ENCODE results near the gene SEMA4D.

DNA sequence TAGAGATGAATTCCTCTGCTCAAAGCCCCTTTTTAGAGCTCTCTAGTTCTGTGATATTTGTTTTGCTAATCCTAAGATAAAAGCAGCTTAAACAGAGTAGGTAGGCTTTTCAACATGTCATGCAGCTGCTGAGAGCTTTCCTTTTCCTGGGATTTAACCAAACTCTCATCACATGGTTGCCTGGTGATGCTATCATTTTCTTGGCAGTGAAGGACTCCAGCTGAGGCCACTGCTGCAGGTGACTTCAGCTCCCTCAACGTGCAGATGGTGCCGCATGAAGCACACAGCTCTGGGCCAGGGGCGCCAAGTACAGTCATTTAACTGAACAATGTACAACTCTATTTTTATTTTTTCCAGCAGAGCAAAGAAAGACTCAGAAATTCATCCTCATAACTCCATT, 137.4 kb downstream of the SEMA4D start:
- TF ChIP-seq, protein P1, sequence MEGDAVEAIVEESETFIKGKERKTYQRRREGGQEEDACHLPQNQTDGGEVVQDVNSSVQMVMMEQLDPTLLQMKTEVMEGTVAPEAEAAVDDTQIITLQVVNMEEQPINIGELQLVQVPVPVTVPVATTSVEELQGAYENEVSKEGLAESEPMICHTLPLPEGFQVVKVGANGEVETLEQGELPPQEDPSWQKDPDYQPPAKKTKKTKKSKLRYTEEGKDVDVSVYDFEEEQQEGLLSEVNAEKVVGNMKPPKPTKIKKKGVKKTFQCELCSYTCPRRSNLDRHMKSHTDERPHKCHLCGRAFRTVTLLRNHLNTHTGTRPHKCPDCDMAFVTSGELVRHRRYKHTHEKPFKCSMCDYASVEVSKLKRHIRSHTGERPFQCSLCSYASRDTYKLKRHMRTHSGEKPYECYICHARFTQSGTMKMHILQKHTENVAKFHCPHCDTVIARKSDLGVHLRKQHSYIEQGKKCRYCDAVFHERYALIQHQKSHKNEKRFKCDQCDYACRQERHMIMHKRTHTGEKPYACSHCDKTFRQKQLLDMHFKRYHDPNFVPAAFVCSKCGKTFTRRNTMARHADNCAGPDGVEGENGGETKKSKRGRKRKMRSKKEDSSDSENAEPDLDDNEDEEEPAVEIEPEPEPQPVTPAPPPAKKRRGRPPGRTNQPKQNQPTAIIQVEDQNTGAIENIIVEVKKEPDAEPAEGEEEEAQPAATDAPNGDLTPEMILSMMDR (conservative IDR thresholded peaks at IDR 0.05; ENCODE audit: low read depth, low read length) = no peak
- TF ChIP-seq EZH2 (IDR thresholded peaks at IDR 0.05; ENCODE audit: low read length, unreplicated experiment) = no peak
- TF ChIP-seq EZH2phosphoT487 (IDR thresholded peaks at IDR 0.05; ENCODE audit: borderline replicate concordance, low read length) = no peak
